ENCODE measurements around the gene PLA2G4A.

DNA sequence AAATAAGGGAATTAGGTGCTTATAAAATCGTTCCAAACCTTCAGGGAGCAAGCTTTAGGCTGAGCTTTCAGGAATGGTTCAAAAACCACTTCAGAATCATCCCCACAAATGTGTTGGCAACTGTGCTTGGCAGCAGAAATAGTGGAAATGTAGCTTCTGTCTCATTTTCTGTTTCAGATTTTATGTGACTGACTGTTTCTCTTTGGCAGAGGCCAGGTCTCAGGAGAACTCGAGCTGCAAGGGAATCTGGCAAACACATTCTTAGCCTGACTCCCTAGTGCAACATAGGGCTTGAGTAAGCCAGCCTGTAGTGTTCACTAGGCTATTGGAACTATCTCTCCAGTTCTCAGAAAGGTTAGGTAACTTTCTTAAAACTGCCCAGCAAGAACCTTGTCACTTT is 128.6 kb downstream of the PLA2G4A start:
- no peak for TF ChIP-seq CTCF (IDR thresholded peaks at IDR 0.05)
- TF ChIP-seq POLR2A (IDR thresholded peaks at IDR 0.05): no peak
